HCT116 (cell line): ENCODE measurements around the gene MACC1. TPM values are rescaled to one million over a fixed set of nuclear protein-coding genes. Genes with fewer than 3 reads are reported as not detected.

ENCODE experiments used
- ATAC-seq: fragments of 200-7000 bp; cut with Tn5 transposase; 2 replicates; pipeline ENCODE4 v1.9.1; 2020; ENCODE audit warnings: mild to moderate bottlenecking, moderate library complexity
- BruUV-seq: library from RNA; stranded (reverse); fragments of 400-500 nt; replicated peaks from 2 replicates; lab custom pipeline; 2021; lab: Mats Ljungman, UMichigan
- CTCF ChIA-PET: fragments of 300-600 bp; sonication (Branson Sonifier 250); formaldehyde crosslinking; loops from one replicate; lab custom pipeline; 2021; ENCODE audit warnings: antibody characterized with exemption; lab: Charles Lee
- POLR2A ChIA-PET: fragments of 300-600, 350-600 bp; sonication (Branson Sonifier 250); formaldehyde crosslinking; loops from one replicate; lab custom pipeline; 2021; ENCODE audit warnings: antibody characterized with exemption; lab: Charles Lee
- RAD21 ChIA-PET, 2 experiments: fragments of 300-600 bp; sonication (Branson Sonifier 250); formaldehyde crosslinking; loops; one replicate each; lab custom pipeline; 2023; ENCODE audit warnings: low total read pairs in 2 of 2; ENCODE audit not compliant: uncharacterized antibody in 2 of 2, unreplicated experiment in 2 of 2, low non-redundant PET in 1 of 2; lab: Charles Lee
- DNase-seq: peaks from one replicate; pipeline ENCODE4 v3.0.0-alpha.2; 2010; ENCODE audit warnings: low read depth, low spot score
- H2AFZ ChIP-seq: fragments of 200-600 bp; shearing (Covaris generic), sonication (generic); 2 replicates; pipeline ENCODE4 v1.6.1; 2017; ENCODE audit warnings: low read depth, mixed run types, mixed read lengths, antibody characterized with exemption, low read length; ENCODE audit not compliant: poor library complexity, severe bottlenecking
- H3K27ac ChIP-seq: 2 replicates; pipeline ENCODE4 v1.5.1; 2012; ENCODE audit warnings: low read depth, low read length
- H3K27me3 ChIP-seq: fragments of 200-600 bp; sonication (generic); 2 replicates; pipeline ENCODE4 v1.6.1; 2016; ENCODE audit warnings: mixed run types, low read length, mixed read lengths; ENCODE audit not compliant: insufficient read depth
- H3K36me3 ChIP-seq, 2 experiments: fragments of 200-500 bp in 1 of 2; fragments of 200-600 bp in 1 of 2; sonication (Bioruptor generic) in 1 of 2; sonication (generic) in 1 of 2; 2 replicates each; pipeline versions ENCODE4 v1.5.1 to v1.6.1; 2014 to 2016; ENCODE audit warnings: low read length in 2 of 2, inconsistent platforms in 1 of 2, mixed read lengths in 1 of 2, mixed run types in 1 of 2; ENCODE audit not compliant: insufficient read depth in 2 of 2, control insufficient read depth in 1 of 2
- H3K4me1 ChIP-seq, 2 experiments: fragments of 200-600 bp in 1 of 2; sonication (generic) in 1 of 2; 2 replicates each; pipeline versions ENCODE4 v1.5.1 to v1.6.1; 2012 to 2017; ENCODE audit warnings: low read length in 2 of 2, inconsistent platforms in 1 of 2, mild to moderate bottlenecking in 1 of 2, mixed read lengths in 1 of 2, mixed run types in 1 of 2, moderate library complexity in 1 of 2; ENCODE audit not compliant: insufficient read depth in 2 of 2, control insufficient read depth in 1 of 2
- H3K4me2 ChIP-seq: fragments of 200-600 bp; sonication (generic); 2 replicates; pipeline ENCODE4 v1.6.1; 2017; ENCODE audit warnings: mixed run types, low read length, mixed read lengths
- H3K4me3 ChIP-seq, 2 experiments: fragments of 200-600 bp in 1 of 2; sonication (generic) in 1 of 2; replicated peaks in 1 of 2; 2 replicates each; pipeline ENCODE4 v1.5.1; 2011 to 2016; ENCODE audit warnings: low read length in 2 of 2, control low read depth in 1 of 2, low read depth in 1 of 2, mild to moderate bottlenecking in 1 of 2, mixed read lengths in 1 of 2, mixed run types in 1 of 2
- H3K79me2 ChIP-seq: fragments of 200-600 bp; sonication (generic); 2 replicates; pipeline ENCODE4 v1.6.1; 2017; ENCODE audit warnings: mild to moderate bottlenecking, mixed run types, low read length, moderate library complexity, mixed read lengths; ENCODE audit not compliant: insufficient read depth
- H3K9ac ChIP-seq: fragments of 200-600 bp; sonication (generic); 2 replicates; pipeline ENCODE4 v1.6.1; 2016; ENCODE audit warnings: low read length, mixed read lengths
- H3K9me2 ChIP-seq: fragments of 200-600 bp; sonication (generic), shearing (Covaris generic); 2 replicates; pipeline ENCODE4 v1.6.1; 2017; ENCODE audit warnings: mixed run types, mild to moderate bottlenecking, moderate library complexity; ENCODE audit not compliant: insufficient read depth
- H3K9me3 ChIP-seq, 2 experiments: fragments of 200-500 bp in 1 of 2; fragments of 200-600 bp in 1 of 2; sonication (Bioruptor generic) in 1 of 2; sonication (generic) in 1 of 2; 2 replicates each; pipeline ENCODE4 v1.6.1; 2014 to 2017; ENCODE audit warnings: low read length in 2 of 2, mixed read lengths in 2 of 2, inconsistent platforms in 1 of 2, low read depth in 1 of 2, mild to moderate bottlenecking in 1 of 2, mixed run types in 1 of 2, moderate library complexity in 1 of 2; ENCODE audit not compliant: control insufficient read depth in 1 of 2, insufficient read depth in 1 of 2
- H4K20me1 ChIP-seq: fragments of 200-600 bp; sonication (generic), shearing (Covaris generic); 2 replicates; pipeline ENCODE4 v1.6.1; 2017; ENCODE audit warnings: mixed run types, mild to moderate bottlenecking, moderate library complexity; ENCODE audit not compliant: insufficient read depth
- ATF3 ChIP-seq: IDR thresholded peaks from 2 replicates; pipeline ENCODE4 v1.6.1; 2012
- CBX3 ChIP-seq: IDR thresholded peaks from 2 replicates; pipeline ENCODE4 v1.6.1; 2012; ENCODE audit warnings: low read depth
- CTCF ChIP-seq, 3 experiments: fragments of 200-600 bp in 1 of 3; sonication (generic) in 1 of 3; IDR thresholded peaks in 2 of 3; conservative IDR thresholded peaks in 1 of 3; 2 replicates each; pipeline ENCODE4 v1.5.1; 2012 to 2017; ENCODE audit warnings: low read depth in 2 of 3, low read length in 2 of 3, antibody characterized with exemption in 1 of 3, borderline replicate concordance in 1 of 3, control low read depth in 1 of 3, mild to moderate bottlenecking in 1 of 3, mixed read lengths in 1 of 3, mixed run types in 1 of 3, moderate library complexity in 1 of 3; ENCODE audit not compliant: insufficient read depth in 1 of 3
- EGR1 ChIP-seq: IDR thresholded peaks from 2 replicates; pipeline ENCODE4 v1.6.1; 2012; ENCODE audit warnings: low read depth
- ELF1 ChIP-seq: IDR thresholded peaks from 2 replicates; pipeline ENCODE4 v1.6.1; 2012; ENCODE audit warnings: low read depth, borderline replicate concordance
- EZH2phosphoT487 ChIP-seq: fragments of 200-600 bp; IDR thresholded peaks from 2 replicates; pipeline ENCODE4 v1.6.1; 2018; ENCODE audit warnings: antibody characterized with exemption, borderline replicate concordance
- JUND ChIP-seq: IDR thresholded peaks from 2 replicates; pipeline ENCODE4 v1.6.1; 2012
- MAX ChIP-seq: IDR thresholded peaks from 2 replicates; pipeline ENCODE4 v1.6.1; 2012
- REST ChIP-seq: IDR thresholded peaks from 2 replicates; pipeline ENCODE4 v1.6.1; 2012; ENCODE audit warnings: low read depth
- SP1 ChIP-seq: IDR thresholded peaks from 2 replicates; pipeline ENCODE4 v1.6.1; 2012; ENCODE audit warnings: low read depth
- SRF ChIP-seq: IDR thresholded peaks from 2 replicates; pipeline ENCODE4 v1.6.1; 2012; ENCODE audit warnings: low read depth
- YY1 ChIP-seq: IDR thresholded peaks from 2 replicates; pipeline ENCODE4 v1.6.1; 2011; ENCODE audit warnings: low read length, low read depth, moderate library complexity, mild to moderate bottlenecking; ENCODE audit not compliant: insufficient replicate concordance; ENCODE audit errors: extremely low read depth
- ZFX ChIP-seq: fragments of 450-650 bp; IDR thresholded peaks from 2 replicates; pipeline ENCODE4 v1.6.1; 2017
- ZNF274 ChIP-seq: fragments of 200-500 bp; sonication (Bioruptor generic); IDR thresholded peaks from 2 replicates; pipeline ENCODE4 v1.6.1; 2014; ENCODE audit warnings: mild to moderate bottlenecking, low read depth, low read length, inconsistent platforms
- intact Hi-C: fragments of 100-400 bp; cut with micrococcal nuclease; formaldehyde crosslinking; loops from 2 replicates; pipeline ENCODE4 v1.10.0; 2022
- total RNA-seq: library from RNA; stranded (reverse); gene quantifications from one replicate; pipeline ENCODE4 v1.2.1, GENCODE V29; 2021; ENCODE audit not compliant: unreplicated experiment

The MACC1 gene
- total RNA-seq, 1 experiment from 2014 or later: 9.8 TPM

GRCh38 chr7:20140291-20141001 lies 76.7 kb downstream of the MACC1 start:
- no TSS peak for BruUV-seq
- H3K9me3 ChIP-seq: no peaks in the 10 kb centered on the region
- DNase-seq (no peak), ATAC-seq (no peak)
- intact Hi-C loops: no loop called here
- no peak overlapping the region for H3K9ac ChIP-seq
- no peak overlapping the region for H2AFZ ChIP-seq
- RAD21 ChIA-PET: no interaction called here
- no peak overlapping the region for H3K27ac ChIP-seq
- H3K4me2 ChIP-seq: no peak overlapping the region
- POLR2A ChIA-PET: interaction anchor here (0.5 kb wide), 1 partner anchor 12 kb away, joined by 3 read pairs; no protein-coding TSS in a partner anchor
- H4K20me1 ChIP-seq: no peaks in the 10 kb centered on the region
- TF ChIP-seq ATF3: no peak
- no peak for TF ChIP-seq ZFX
- no peak for TF ChIP-seq EGR1
- TF ChIP-seq ZNF274: no peak
- TF ChIP-seq YY1: no peak
- TF ChIP-seq JUND: no peak
- no peak for TF ChIP-seq MAX
- no peak for TF ChIP-seq ELF1
- TF ChIP-seq REST: no peak
- no peak for TF ChIP-seq CTCF (IDR thresholded peaks at IDR 0.05 in 2 of 3, conservative IDR thresholded peaks at IDR 0.05 in 1 of 3; ENCODE audit: borderline replicate concordance in 1 of 3, insufficient read depth in 1 of 3, low read depth in 2 of 3, low read length in 2 of 3)
- TF ChIP-seq SRF: no peak
- no peak for TF ChIP-seq SP1
- TF ChIP-seq EZH2phosphoT487: no peak
- TF ChIP-seq CBX3: no peak
- no peaks in the 10 kb centered on the region for H3K27me3 ChIP-seq
- CTCF ChIA-PET: no interaction called here
- H3K4me1 ChIP-seq: no peaks in the 10 kb centered on the region
- H3K9me2 ChIP-seq: no peaks in the 10 kb centered on the region
- H3K4me3 ChIP-seq: no peak overlapping the region
- H3K36me3 ChIP-seq: no peaks in the 10 kb centered on the region
- H3K79me2 ChIP-seq: no peaks in the 10 kb centered on the region
